ENCODE data around the gene TUSC2.

- TF ChIP-seq REST (IDR thresholded peaks at IDR 0.05; ENCODE audit: low read depth): no peak
- TF ChIP-seq POLR2AphosphoS5 (IDR thresholded peaks at IDR 0.05; ENCODE audit: low read depth, low read length): no peak
- TF ChIP-seq MAX (IDR thresholded peaks at IDR 0.05): no peak
- no peak for TF ChIP-seq CTCF (IDR thresholded peaks at IDR 0.05 in 2 of 3, conservative IDR thresholded peaks at IDR 0.05 in 1 of 3; ENCODE audit: borderline replicate concordance in 1 of 3, insufficient read depth in 1 of 3, low read depth in 2 of 3, low read length in 2 of 3)
- no peak for TF ChIP-seq EZH2 (IDR thresholded peaks at IDR 0.05)
- TF ChIP-seq POLR2A (IDR thresholded peaks at IDR 0.05; ENCODE audit: borderline replicate concordance, extremely low read depth, insufficient read depth, insufficient read length): no peak
- TF ChIP-seq RAD21 (IDR thresholded peaks at IDR 0.05; ENCODE audit: low read depth): no peak
- no peak for TF ChIP-seq JUND (IDR thresholded peaks at IDR 0.05)
- no peak for TF ChIP-seq ZNF274 (IDR thresholded peaks at IDR 0.05; ENCODE audit: low read depth, low read length)
- TF ChIP-seq SP1 (IDR thresholded peaks at IDR 0.05; ENCODE audit: low read depth): no peak
- TF ChIP-seq CEBPB (IDR thresholded peaks at IDR 0.05; ENCODE audit: low read depth): no peak
- no peak for TF ChIP-seq SIN3A (IDR thresholded peaks at IDR 0.05; ENCODE audit: low read depth)
- no peak for TF ChIP-seq EZH2phosphoT487 (IDR thresholded peaks at IDR 0.05; ENCODE audit: borderline replicate concordance)
- TF ChIP-seq FOSL1 (IDR thresholded peaks at IDR 0.05; ENCODE audit: low read depth): no peak
These were observed 2.3 kb upstream of the TUSC2 start for GRCh38 chr3:50330330-50330729.
